ENCODE measurements around the gene LY6G5B. TPM values are rescaled to one million over a fixed set of nuclear protein-coding genes. Genes with fewer than 3 reads are reported as not detected.
"Not testable (repeated sequence)": the region's sequence is repeated elsewhere in the genome, so short reads cannot be mapped to it uniquely, and the experiment has no call there.

Gene LY6G5B
- total RNA-seq, 1 donor from 2014 or later = 22.0 TPM

GRCh38 chr6:31706599-31706998 lies 36.8 kb downstream of the LY6G5B start, which contains the start of gene LY6G6F:
Gene LY6G6F, plus strand, starts transcription at chr6:31706866. Its CDS starts 41 bp downstream, at chr6:31706907.
- H3K36me3 Mint-ChIP-seq = no peaks in the 10 kb centered on the region
- DNase-seq (ENCODE audit: extremely low spot score, unreplicated experiment) = no peak
- no peak within 1 kb of the TSS for H3K27ac Mint-ChIP-seq
- peaks cover 11% of the 10 kb centered on the region for H3K4me1 Mint-ChIP-seq (ENCODE audit: unreplicated experiment)
- no peak within 1 kb of the TSS for H3K4me3 Mint-ChIP-seq
- TF ChIP-seq CTCF (conservative IDR thresholded peaks at IDR 0.05) = no peak
- H3K9me3 Mint-ChIP-seq = no peaks in the 10 kb centered on the region
- no peaks in the 10 kb centered on the region for H3K27me3 Mint-ChIP-seq

- no peak for TF ChIP-seq CTCF (conservative IDR thresholded peaks at IDR 0.05)
- DNase-seq (ENCODE audit: extremely low spot score, unreplicated experiment) = no peak
- Mint-ChIP-seq H3K27ac (no peak overlapping the region), H3K36me3 (no peaks in the 10 kb centered on the region), H3K4me3 (no peak overlapping the region), H3K9me3 (no peaks in the 10 kb centered on the region), H3K4me1 (ENCODE audit: unreplicated experiment) (peaks cover 16% of the 10 kb centered on the region), H3K27me3 (no peaks in the 10 kb centered on the region)
Observed at GRCh38 chr6:31707701-31708100, 37.9 kb downstream of the LY6G5B start.

GRCh38 chr6:31708224-31708623 lies 38.4 kb downstream of the LY6G5B start:
- Mint-ChIP-seq H3K4me1 (ENCODE audit: unreplicated experiment) (peaks cover 18% of the 10 kb centered on the region), H3K36me3 (no peaks in the 10 kb centered on the region)

GRCh38 chr6:31709157-31709556 lies 39.4 kb downstream of the LY6G5B start:
- H3K9me3 Mint-ChIP-seq; H3K27me3 Mint-ChIP-seq; H3K36me3 Mint-ChIP-seq; DNase-seq (ENCODE audit: extremely low spot score, unreplicated experiment); H3K27ac Mint-ChIP-seq; H3K4me3 Mint-ChIP-seq: not testable (repeated sequence)
- peaks cover 22% of the 10 kb centered on the region for H3K4me1 Mint-ChIP-seq (ENCODE audit: unreplicated experiment)

More at GRCh38 chr6:31708224-31708623, 38.4 kb downstream of the LY6G5B start:
- Mint-ChIP-seq H3K4me3 (no peak overlapping the region), H3K27ac (no peak overlapping the region), H3K9me3 (no peaks in the 10 kb centered on the region), H3K27me3 (no peaks in the 10 kb centered on the region)
- TF ChIP-seq CTCF (conservative IDR thresholded peaks at IDR 0.05) = no peak
- DNase-seq (ENCODE audit: extremely low spot score, unreplicated experiment) = no peak

- peaks cover 26% of the 10 kb centered on the region for H3K4me1 Mint-ChIP-seq (ENCODE audit: unreplicated experiment)
- no peaks in the 10 kb centered on the region for H3K27me3 Mint-ChIP-seq
- no peak overlapping the region for H3K27ac Mint-ChIP-seq
- H3K4me3 Mint-ChIP-seq = no peak overlapping the region
- no peak for DNase-seq (ENCODE audit: extremely low spot score, unreplicated experiment)
- H3K36me3 Mint-ChIP-seq = no peaks in the 10 kb centered on the region
- TF ChIP-seq CTCF (conservative IDR thresholded peaks at IDR 0.05) = no peak
- H3K9me3 Mint-ChIP-seq = no peaks in the 10 kb centered on the region
Observed at GRCh38 chr6:31710523-31711219, 40.9 kb downstream of the LY6G5B start.

- H3K27ac Mint-ChIP-seq = no peak overlapping the region
- no peak for TF ChIP-seq CTCF (conservative IDR thresholded peaks at IDR 0.05)
- H3K9me3 Mint-ChIP-seq = no peaks in the 10 kb centered on the region
- no peaks in the 10 kb centered on the region for H3K27me3 Mint-ChIP-seq
- H3K4me1 Mint-ChIP-seq (ENCODE audit: unreplicated experiment) = peaks cover 26% of the 10 kb centered on the region
- no peak for DNase-seq (ENCODE audit: extremely low spot score, unreplicated experiment)
- H3K36me3 Mint-ChIP-seq = no peaks in the 10 kb centered on the region
- no peak overlapping the region for H3K4me3 Mint-ChIP-seq
Observed at GRCh38 chr6:31711233-31711632, 41.5 kb downstream of the LY6G5B start.

Measured in type B pancreatic cell (in vitro differentiated cells).